GM12875 (cell line): ENCODE measurements around the gene ZNF174.
A peak's percentile ranks its signal among the peaks of the same experiment; 100 is the strongest.

Experiments used
- H3K4me3 ChIP-seq: one replicate; pipeline ENCODE4 v1.5.1; 2011; ENCODE audit warnings: low read depth, low read length, control low read depth
- CTCF ChIP-seq: IDR thresholded peaks from 2 replicates; pipeline ENCODE4 v1.5.1; 2011; ENCODE audit warnings: low read depth, mild to moderate bottlenecking, control low read depth, inconsistent platforms, low read length, moderate library complexity, borderline replicate concordance; ENCODE audit not compliant: insufficient read depth

ZNF174 gene

GRCh38 chr16:3364774-3365427 is 36.1 kb upstream of the ZNF174 start:
- no peak for TF ChIP-seq CTCF
- peak overlapping the region; percentile 59 for H3K4me3 ChIP-seq

GRCh38 chr16:3369073-3369472 is 31.9 kb upstream of the ZNF174 start:
- no peak for TF ChIP-seq CTCF
- no peak overlapping the region for H3K4me3 ChIP-seq

- TF ChIP-seq CTCF = no peak
- no peak overlapping the region for H3K4me3 ChIP-seq
Measured at GRCh38 chr16:3375680-3376079, 25.3 kb upstream of the ZNF174 start.

GRCh38 chr16:3377917-3378316 is 23.1 kb upstream of the ZNF174 start:
- no peak overlapping the region for H3K4me3 ChIP-seq
- TF ChIP-seq CTCF = no peak

GRCh38 chr16:3383045-3383448 is 18.0 kb upstream of the ZNF174 start:
- H3K4me3 ChIP-seq = no peak overlapping the region
- TF ChIP-seq CTCF = no peak

- no peak overlapping the region for H3K4me3 ChIP-seq
- no peak for TF ChIP-seq CTCF
Measured at GRCh38 chr16:3388325-3388724, 12.7 kb upstream of the ZNF174 start.

GRCh38 chr16:3389663-3390338 is 11.2 kb upstream of the ZNF174 start:
- H3K4me3 ChIP-seq = no peak overlapping the region
- TF ChIP-seq CTCF = no peak
